Nucleus accumbens (tissue), 56 donors: ENCODE data around the gene ST8SIA2.

Experiments used
- DNase-seq, 56 donors: peaks; one replicate each; lab custom pipeline; 2025; lab: John Stamatoyannopoulos, UW

ST8SIA2 gene

DNA sequence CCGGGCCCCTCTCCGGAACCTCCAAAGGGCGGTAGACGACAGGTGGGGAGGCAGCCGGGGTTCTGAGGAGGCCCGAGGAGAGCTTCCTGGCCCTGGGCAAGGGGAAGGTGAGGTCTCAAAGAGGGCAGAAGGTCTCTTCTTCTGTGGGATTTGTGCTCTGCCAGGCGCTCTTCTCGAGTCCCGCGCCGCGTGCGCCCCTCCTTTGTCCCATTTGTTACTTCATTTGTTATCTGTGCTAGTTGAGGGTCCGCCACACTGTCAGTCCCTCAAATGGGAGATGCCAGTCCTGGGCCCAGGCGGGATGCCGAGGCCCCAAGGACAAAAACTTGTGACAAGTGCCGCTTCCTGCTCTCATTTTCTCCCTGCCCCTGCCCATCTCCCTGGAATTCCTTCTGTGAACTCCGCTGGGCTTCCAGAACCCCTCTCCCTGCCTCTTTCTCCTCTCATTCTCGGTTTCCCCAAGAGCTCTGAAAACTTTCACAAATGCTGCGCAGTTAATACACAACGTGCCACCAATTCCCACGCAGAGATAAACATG is 1.5 kb downstream of the ST8SIA2 start:
- no peak for DNase-seq

DNA sequence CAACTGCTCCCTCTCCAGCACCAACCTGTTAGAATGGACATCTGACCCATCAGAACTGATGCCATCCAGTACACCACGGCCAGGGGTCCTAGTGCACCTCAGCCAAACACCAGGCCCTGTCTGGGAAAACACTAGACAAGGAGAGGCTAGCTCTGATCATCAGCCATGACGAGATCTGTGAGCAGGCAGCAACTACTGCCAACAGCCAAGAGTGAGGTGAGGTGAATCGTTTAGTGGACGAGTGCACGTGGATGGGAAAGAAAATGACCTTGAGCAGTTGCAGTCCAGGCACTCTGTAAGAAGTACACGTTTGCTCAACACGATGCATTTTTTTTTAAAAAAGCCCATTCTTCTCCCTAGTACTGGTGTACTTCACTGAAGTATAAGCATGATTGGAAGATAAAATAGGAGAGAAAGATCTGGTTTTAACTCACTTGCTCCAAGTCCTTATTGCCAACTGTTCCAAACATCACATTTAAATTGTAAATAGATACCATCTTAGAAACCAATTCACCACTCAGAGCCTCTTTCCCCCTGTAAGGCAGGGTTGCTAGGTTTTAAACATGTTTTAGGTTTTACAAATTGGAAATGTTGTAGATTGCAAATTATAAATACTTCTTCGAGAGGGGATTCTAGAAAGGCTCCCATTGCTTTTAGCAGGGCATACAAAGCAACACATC is 5.7 kb downstream of the ST8SIA2 start:
- no peak for DNase-seq

DNA sequence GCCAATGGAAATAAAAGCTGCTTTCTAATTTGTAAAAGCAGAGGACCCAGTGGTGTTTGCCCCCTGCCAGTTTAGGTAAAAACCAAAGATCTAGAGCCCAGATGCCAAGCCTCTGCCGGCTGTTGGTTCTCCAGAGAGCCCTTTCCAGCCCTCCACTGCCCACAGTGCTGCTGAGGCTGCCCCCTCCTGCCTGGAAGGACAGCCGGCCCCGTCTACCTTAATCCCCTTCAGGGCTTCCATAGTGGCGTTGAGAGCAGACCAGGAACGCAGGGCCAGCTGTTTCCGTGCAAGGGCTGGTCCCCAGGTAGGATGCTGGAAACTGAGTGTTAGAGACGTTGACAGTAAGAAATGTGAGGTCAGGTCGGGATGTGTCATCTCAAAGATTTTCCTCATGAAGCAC is 6.9 kb downstream of the ST8SIA2 start:
- no peak for DNase-seq

DNA sequence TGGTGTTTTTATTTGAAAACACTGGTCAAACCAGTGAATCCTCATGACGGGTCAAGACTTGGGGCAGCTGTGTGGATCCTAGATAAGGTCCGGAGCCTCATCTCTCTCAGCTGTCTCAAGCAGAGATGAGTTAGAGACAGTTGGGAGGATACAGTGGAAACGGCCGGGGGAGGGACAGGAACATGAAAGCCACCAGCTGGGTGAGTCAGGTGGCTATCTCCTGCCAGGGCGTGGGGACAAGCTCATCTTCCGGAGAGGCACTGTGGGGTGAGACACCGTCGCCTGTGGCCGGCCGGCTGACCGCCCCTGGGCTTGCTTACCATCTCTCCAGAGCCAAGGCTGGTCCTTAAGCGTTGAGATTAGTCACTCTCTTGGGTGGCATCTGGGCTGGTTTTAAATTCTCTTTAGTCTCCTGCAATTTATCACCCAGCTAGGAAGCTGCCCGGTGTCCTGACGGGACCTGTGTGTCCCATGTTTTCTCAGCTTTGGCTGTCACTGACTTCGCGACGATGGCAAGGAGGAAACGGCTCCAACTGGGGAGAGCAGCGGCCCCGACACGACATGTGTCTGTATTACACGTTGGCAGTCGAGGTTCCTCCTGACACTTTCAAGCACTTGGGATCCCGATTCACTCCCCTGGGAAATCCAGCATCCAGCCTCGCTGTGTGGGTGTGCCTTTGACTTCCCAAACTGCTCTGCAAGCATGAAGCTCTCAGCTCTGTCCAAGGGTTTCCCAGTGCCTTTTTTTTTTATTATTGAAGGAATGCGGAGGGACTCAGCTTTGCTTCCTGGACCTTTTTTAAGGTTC is 7.5 kb downstream of the ST8SIA2 start:
- no peak for DNase-seq

DNA sequence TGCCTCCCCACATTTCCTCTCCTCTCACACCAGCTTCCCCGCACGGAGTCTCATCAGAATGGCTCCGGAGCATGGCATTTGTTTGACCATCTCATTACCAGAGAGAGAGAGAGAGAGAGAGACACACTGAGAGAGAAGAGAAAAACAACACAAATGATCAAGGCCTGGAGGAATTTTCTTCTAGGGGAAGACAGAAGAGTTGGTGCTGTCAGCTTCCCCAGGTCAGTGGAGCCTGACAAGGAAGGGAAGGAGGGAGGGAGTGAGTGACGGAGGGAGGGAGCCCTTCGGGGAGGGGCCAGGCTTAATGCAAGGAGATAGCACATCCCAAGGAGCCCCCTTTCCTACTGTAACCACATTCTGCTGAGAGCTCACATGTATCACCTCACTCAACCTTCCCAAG is 9.1 kb downstream of the ST8SIA2 start:
- DNase-seq, result no peak

DNA sequence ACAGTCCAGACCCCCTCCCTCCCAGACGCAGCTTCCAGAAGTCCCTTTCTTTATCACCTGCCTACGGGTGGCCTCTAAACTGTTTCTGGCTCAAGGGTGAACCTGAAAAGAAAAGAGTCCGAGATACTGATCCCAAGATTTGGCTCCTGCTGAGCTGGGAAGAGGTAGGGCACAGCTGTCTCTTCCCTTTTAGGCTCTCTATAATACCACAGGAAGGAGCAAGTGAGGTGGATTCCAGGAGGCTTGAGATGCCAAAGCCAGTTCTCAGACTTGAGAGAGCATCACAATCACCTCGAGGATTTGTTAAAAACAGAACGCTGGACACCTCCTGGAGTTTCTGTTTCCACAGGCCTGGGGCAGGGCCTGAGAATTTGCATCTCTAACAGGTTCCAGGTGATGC is 12.3 kb downstream of the ST8SIA2 start:
- DNase-seq, result no peak

DNA sequence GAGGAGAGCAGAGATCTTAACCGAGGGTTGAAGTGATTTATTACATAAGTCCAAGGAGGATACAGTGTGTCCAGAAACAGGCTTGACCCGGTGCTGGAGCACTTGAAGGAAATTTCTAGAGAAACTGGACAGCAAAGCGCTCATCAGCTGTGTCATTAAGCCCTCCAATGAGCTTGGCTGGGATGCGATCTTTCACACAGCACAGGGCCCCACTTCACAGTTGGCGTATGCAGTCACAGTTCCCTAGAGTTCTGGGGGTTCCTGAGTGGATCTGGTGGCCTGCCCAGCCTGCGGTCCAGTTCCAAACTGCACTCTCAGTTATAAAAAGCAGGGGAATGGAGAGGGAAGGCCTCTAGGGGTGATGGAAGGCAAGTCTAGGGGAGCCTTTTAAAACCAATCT is 13.6 kb downstream of the ST8SIA2 start:
- peak in 1 of 56 donors; percentile 6 for DNase-seq

DNA sequence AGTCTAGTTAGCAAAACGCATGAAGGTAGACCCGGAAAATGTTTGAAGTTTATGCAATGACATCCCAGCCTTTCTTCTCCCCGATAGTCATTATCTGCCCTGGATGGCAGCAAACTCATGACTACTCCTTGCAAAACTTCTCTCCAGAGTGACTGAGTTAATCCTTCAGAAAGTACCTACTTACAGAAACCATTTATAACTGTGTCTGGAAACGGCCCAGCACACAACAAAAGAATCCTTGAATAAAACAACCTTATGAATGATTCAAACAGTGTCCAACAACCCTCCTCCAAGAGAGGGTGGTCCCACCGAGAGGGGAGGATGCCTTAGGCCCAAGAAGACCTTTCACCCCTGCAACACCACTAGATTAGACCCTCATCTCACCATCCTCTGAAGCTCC is 14.2 kb downstream of the ST8SIA2 start:
- DNase-seq, result no peak

DNA sequence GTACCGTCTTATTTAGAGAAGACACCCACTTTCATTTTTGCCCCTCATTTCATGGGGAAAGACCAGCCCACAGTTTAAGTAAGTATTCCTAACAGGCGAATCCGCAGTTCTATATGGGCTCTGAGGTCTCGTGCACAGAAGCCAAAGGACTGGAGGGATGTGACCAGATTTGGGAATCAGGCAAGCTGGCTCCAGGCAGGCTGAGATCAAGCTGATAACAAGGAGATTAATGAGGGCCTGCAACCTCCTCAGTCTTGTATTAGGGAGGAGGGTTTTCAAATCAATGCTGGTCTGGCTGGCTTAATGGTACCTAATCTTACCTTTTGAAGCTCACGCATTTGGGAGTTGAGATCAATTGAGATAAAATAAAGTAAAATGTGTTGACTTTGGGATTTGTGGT is 15.3 kb downstream of the ST8SIA2 start:
- no peak for DNase-seq

DNA sequence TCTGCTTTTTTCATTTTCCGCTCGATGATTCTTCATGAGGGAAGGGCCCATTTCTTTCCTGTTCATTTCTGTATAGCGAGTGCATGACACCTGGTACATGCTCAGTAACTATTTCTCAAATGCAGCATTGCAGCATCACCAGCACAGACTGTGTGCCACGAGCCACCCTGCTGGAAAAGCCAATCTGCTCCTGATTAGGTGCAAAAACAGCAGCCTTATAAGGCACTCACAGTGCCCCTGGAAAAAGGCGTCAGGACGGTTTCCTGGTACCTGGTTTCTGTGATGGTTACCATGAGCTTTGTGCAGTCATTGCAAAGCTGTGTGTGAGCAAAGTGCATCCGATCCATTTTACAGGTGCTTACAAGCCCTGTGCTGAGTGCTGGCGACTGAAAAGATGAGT is 15.8 kb downstream of the ST8SIA2 start:
- no peak for DNase-seq

DNA sequence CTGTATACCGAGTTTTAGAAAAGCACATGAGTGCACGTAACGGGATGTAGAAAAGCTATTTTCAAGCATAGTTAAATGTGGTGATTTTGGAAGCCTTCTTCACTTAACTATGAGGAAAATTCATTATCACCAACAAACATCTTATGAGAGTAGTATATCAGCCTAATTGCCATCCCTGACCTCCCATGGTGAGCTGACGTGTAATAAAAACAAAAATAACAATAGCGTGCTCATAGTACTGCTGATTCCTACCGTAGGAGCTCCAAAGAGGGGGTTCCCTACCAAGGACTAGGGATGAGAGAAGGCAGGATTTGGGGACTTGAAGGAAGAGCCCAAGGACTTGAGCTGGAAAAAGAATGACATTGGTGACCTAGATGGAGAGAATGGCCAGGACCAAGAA is 16.9 kb downstream of the ST8SIA2 start:
- no peak for DNase-seq

DNA sequence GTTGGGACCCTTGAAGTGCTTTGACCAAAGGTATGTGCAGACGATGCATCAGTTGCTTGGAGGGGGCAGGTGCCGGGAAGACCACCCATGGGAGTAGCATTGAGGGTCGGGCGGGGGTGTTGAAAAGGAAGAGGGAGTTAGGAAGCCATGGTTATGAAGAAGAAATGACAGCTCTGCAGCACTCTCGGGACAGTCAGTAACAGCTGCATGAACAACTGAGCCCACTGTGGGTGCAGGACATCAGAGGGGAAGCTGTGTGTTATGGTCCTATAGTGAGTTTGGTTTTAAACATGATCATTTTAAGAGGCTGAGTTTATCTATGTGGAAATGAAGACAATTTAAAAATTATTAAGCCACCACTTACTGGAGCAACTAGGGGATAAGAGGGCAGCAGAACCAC is 17.6 kb downstream of the ST8SIA2 start:
- DNase-seq, result no peak

DNA sequence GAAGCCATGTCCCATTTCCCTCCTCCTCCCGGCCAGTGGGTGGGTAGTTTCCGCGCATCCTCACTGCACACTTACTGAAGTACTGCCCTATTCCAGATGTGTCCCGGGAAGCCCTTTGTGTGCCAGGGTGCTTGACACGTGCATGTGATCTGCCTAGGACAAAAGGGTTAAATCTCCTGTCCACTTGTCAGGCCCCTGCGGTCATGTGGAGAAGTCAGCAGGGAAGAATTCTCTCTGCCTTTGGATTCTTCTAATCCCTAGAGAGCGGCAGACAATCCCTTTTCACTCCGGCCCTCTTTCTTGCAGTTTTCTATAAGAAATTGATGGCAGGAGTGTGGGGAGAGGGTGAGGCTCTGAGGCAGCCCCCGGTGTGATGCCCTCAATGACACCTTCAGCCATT is 19.8 kb downstream of the ST8SIA2 start:
- no peak for DNase-seq

DNA sequence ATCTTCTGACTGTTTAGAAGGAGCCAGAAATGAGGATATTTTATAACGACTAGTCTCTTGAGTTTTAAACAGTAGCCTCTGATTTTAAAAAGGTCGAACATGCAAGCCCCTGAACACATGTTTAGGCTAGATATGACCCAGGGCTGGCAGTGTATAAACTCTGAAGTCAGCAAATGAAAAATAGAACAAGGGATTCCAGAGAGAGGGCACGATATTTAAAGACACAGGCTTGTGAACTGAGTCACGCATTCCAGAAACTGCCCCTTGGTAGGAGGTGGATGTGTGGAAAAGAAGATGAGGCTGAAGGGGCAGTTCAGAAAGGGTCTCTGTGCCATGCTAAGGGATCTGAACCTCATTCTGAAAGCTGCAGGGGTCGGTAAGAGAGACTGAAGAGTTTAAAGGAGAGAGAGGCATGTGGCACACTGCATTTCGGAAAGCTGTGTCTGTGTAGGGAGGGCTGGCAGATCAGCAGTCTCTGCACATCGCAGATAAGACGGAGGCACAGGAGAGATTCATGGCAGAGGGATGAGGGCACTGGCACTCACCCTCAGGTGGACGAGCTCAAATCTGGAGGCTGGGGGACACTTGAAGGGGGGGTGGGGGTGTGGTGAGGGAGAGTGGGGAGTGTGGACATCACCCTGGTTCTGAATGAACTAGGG is 22.1 kb downstream of the ST8SIA2 start:
- DNase-seq, result no peak

DNA sequence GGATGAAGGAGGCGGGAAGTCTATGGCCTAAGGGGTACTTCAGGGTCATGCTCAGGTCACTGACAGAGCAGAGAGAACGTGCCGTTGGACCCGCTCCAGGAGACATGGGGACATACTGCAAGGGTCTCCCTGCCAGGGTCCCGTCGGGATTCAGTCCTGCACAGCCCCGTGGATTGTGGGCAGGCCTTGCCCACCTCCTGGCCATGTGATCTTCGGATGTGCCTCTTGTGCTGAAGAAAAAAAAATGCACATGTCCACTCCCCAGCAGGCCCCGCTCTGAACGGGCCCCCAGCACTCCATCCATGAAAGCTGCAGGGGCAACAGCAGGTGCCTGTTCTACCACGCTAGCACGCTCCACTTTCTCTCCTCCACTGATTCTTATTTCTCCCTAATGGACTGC is 22.9 kb downstream of the ST8SIA2 start:
- no peak for DNase-seq

DNA sequence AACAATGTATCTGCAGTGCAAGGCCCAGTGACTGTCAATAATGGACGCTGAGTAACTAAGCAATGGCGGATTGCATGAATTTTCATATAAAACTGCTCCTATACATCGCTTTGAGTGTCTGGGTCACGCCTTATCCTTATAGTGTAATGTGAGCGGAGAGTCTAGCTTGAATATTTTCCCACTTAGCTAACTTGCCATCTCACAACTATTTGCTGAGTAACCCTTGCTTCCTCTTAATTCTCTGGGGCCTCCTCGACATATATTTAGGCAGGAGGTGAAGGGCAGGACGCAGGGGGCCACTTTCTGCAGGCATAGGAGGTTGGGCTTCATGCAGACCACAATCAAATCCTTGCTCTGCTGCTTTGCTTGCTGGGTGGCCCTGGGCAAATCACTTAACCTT is 24.0 kb downstream of the ST8SIA2 start:
- no peak for DNase-seq

DNA sequence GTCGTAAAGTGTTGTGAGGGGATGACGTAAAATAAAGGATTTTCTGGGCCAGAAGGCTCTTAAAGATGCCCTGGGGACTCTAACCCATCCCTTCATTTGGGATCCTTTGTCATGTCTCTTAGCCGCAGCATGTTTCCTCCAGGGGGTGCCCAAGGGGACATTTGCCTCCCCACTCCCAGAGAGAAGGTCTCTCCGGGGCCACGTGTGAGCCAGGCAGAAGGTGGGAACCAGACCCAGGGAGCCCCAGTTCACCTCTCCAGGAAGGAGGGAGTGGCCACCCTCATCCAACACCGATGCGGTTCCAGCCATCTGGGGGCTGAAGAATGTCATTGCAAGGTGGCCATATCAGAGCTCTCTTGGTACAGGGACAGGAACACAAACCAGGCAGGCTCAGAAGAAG is 25.2 kb downstream of the ST8SIA2 start:
- no peak for DNase-seq

DNA sequence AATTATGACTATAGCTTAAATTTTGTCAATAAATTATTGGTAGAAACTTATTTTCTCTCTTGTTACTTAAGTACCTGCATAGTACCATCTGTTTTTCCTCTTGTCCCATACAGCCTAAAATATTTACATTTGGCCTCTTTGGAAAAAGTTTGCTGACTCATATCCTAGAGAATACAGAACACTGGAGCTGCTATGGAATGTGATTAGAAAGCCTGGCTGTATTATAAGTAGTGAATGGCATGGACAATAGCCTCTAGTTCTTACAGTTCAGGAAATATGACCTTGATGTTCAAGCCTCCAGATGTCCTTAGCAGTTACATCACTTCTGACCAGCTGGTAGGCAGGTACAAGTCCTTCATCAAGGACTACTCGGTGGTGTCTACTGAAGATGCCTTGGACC is 28.3 kb downstream of the ST8SIA2 start:
- DNase-seq, result no peak

DNA sequence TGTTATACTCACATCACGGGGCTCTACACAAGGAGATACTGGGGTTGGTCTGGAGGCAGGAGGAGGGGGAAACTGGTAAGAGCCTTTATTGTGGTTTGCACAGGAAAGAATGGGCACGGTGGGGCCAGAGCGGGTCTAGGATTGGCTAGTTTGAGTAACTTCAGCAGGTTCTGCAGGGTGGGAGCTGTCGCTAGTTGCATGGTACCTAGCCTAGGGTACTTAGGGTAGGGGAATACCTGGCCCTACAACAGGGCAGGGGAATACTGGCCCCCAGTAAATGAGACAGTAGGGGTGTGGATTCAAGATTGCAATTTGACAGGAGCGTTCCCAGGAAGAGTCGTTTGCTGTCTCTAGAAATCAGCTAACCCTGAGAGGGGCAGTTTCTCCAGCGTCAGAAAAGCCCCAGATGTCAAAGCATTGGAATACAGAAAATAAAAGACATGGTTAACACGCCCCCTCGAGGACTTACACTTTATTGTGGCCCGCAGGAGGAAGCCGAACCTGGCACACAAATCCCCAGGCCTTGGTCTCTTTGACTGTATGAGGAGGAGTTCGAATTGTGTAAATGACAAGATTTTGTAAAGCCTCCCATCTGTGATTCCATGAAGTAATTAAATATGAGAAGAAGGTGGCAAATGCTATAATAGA is 32.0 kb downstream of the ST8SIA2 start:
- DNase-seq, result no peak

DNA sequence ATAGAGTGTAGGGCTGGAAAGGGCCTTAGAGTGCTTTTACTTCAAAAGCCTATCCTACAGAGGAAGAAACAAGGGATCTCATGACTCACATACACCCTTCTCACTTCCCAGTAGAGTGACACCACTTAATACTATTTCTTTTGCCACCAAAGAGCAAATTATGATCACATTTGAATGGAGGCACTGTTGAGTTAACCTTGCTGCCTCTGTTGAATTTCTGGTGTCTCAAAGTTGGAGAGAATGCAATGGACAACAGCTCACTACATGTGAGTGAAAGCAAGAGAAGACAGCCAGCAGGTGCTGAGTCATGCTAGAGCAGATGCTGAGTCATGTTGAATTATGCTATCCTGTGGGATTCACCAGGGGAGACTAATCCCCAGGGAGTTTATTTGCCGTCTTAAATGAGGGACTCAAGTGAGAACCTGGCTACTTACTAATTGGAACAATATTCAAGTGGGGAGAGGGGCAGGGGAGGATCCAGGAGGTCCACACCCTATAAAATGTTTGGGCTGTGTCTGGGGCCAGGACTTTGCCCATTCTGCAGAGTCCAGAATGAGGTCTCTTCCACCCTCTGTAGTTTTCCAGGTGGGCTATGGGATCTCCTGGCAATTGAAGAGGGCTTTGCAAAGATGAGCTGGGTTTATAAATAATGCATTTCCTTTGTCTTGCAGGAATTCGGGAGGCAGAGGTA is 35.8 kb downstream of the ST8SIA2 start:
- DNase-seq, result peak in 16 of 56 donors; percentile 0 to 39 (median 5)
